Measurements from ENCODE around the gene CHD2. TPM values are rescaled to one million over a fixed set of nuclear protein-coding genes. Genes with fewer than 3 reads are reported as not detected.

CHD2 gene
- total RNA-seq, 1 donor from 2014 or later: 100 TPM

- no peaks in the 10 kb centered on the region for H3K27me3 ChIP-seq
- peaks cover 0 to 14% of the 10 kb centered on the region in 2 donors for H3K36me3 ChIP-seq
- intact Hi-C loops (cut with DNase I): no loop called here
- no peak for DNase-seq (ENCODE audit: extremely low spot score in 2 of 2)
- no peak overlapping the region for H3K27ac ChIP-seq
- H3K9me3 ChIP-seq: no peaks in the 10 kb centered on the region
- no peak for TF ChIP-seq POLR2AphosphoS5 (IDR thresholded peaks at IDR 0.05; ENCODE audit: insufficient read depth in 1 of 2, low read depth in 1 of 2)
- peaks cover 20% of the 10 kb centered on the region for H3K4me1 ChIP-seq
- no peak overlapping the region for H3K4me3 ChIP-seq
Measured at GRCh38 chr15:93040288-93041158, 140.4 kb downstream of the CHD2 start.

- Histone ChIP-seq H3K9me3 (no peaks in the 10 kb centered on the region), H3K36me3 (peaks cover 0 to 19% of the 10 kb centered on the region in 2 donors), H3K27ac (no peak overlapping the region), H3K4me1 (peaks cover 20% of the 10 kb centered on the region), H3K4me3 (no peak overlapping the region), H3K27me3 (no peaks in the 10 kb centered on the region)
- DNase-seq (ENCODE audit: extremely low spot score in 2 of 2): no peak
- intact Hi-C loops (cut with DNase I): no loop called here
- TF ChIP-seq, protein P1, sequence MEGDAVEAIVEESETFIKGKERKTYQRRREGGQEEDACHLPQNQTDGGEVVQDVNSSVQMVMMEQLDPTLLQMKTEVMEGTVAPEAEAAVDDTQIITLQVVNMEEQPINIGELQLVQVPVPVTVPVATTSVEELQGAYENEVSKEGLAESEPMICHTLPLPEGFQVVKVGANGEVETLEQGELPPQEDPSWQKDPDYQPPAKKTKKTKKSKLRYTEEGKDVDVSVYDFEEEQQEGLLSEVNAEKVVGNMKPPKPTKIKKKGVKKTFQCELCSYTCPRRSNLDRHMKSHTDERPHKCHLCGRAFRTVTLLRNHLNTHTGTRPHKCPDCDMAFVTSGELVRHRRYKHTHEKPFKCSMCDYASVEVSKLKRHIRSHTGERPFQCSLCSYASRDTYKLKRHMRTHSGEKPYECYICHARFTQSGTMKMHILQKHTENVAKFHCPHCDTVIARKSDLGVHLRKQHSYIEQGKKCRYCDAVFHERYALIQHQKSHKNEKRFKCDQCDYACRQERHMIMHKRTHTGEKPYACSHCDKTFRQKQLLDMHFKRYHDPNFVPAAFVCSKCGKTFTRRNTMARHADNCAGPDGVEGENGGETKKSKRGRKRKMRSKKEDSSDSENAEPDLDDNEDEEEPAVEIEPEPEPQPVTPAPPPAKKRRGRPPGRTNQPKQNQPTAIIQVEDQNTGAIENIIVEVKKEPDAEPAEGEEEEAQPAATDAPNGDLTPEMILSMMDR (IDR thresholded peaks at IDR 0.05): no peak
- TF ChIP-seq POLR2A (IDR thresholded peaks at IDR 0.05) (no peak), POLR2AphosphoS5 (IDR thresholded peaks at IDR 0.05; ENCODE audit: insufficient read depth in 1 of 2, low read depth in 1 of 2) (no peak)
Measured at GRCh38 chr15:93041159-93041547, 141.0 kb downstream of the CHD2 start.

DNA sequence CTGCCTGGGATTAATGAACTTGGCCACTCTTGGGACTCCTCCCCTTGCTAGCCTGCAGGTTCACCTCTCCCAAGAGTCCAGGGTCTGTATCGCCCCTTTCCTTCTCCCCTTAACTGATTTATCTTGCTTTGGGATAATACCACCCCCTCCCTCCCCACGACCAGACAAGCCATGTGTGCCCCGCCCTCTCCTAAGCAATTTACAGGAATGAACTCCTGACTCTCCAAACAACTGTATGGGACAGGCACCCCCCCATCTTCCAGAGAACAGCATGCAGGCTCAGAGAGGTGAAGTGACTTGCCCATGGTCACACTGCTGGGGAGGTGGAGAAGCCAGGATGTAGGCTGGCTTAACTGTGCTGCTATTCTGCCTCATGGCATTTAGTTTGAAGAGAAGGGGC, 142.1 kb downstream of the CHD2 start:
- Histone ChIP-seq H3K27ac (no peak overlapping the region), H3K27me3 (no peaks in the 10 kb centered on the region), H3K4me1 (peaks cover 11% of the 10 kb centered on the region), H3K9me3 (no peaks in the 10 kb centered on the region), H3K4me3 (no peak overlapping the region), H3K36me3 (peaks cover 0 to 28% of the 10 kb centered on the region in 2 donors)
- intact Hi-C loops (cut with DNase I): no loop called here
- TF ChIP-seq, protein P1 (IDR thresholded peaks at IDR 0.05): no peak
- no peak for TF ChIP-seq POLR2A (IDR thresholded peaks at IDR 0.05)
- no peak for TF ChIP-seq POLR2AphosphoS5 (IDR thresholded peaks at IDR 0.05; ENCODE audit: insufficient read depth in 1 of 2, low read depth in 1 of 2)
- DNase-seq (ENCODE audit: extremely low spot score in 2 of 2): no peak

- DNase-seq (ENCODE audit: extremely low spot score in 2 of 2): no peak
Measured at GRCh38 chr15:93042691-93043378, 142.7 kb downstream of the CHD2 start.

DNA sequence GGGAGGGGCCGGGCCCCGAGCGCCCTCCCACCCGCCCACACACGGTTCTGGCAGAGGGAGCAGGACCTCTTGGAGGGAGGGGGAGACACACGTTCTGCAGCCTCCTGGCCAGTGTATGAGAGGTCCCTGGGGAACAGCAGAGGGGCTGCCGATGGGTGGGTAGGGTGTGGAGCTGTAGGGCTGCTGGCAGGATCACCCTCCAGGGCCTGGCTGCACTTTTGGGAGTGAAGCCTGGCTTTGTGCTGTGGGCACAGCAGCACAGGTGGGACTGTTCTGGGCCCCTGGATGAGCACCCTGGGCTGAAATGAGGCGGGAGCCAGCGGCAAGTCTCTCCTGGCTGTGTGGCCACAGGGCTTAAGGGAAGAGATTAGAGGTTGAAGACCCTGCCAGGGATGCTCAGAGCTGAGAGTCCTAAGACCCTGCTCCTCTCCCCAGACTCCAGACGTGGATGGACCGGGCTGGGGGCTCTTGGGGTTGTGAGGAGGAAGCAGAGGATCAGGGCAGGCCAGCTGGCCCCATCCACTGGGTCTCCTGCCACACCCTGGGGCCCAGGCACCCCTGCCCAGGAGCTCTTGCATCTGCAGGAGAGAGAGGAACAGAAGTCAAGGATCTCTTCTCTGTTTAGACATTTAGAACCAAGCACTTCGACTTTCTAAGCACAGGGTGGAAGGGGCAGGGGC, 143.6 kb downstream of the CHD2 start:
- no peaks in the 10 kb centered on the region for H3K9me3 ChIP-seq
- no peak for DNase-seq (ENCODE audit: extremely low spot score in 2 of 2)
- H3K27me3 ChIP-seq: no peaks in the 10 kb centered on the region
- intact Hi-C loops (cut with DNase I): no loop called here
- H3K4me1 ChIP-seq: peaks cover 4% of the 10 kb centered on the region
- no peak overlapping the region for H3K4me3 ChIP-seq
- peaks cover 0 to 36% of the 10 kb centered on the region in 2 donors for H3K36me3 ChIP-seq
- H3K27ac ChIP-seq: no peak overlapping the region
- TF ChIP-seq POLR2A (IDR thresholded peaks at IDR 0.05) (no peak), POLR2AphosphoS5 (IDR thresholded peaks at IDR 0.05; ENCODE audit: insufficient read depth in 1 of 2, low read depth in 1 of 2) (no peak)
- TF ChIP-seq, protein P1 (IDR thresholded peaks at IDR 0.05): no peak

More at GRCh38 chr15:93042691-93043378, 142.7 kb downstream of the CHD2 start:
- Histone ChIP-seq H3K4me1 (peaks cover 5% of the 10 kb centered on the region), H3K4me3 (no peak overlapping the region), H3K27me3 (no peaks in the 10 kb centered on the region), H3K27ac (no peak overlapping the region), H3K36me3 (peaks cover 0 to 33% of the 10 kb centered on the region in 2 donors), H3K9me3 (no peaks in the 10 kb centered on the region)
- intact Hi-C loops (cut with DNase I): no loop called here
- TF ChIP-seq, protein P1 (IDR thresholded peaks at IDR 0.05): no peak
- TF ChIP-seq POLR2AphosphoS5 (IDR thresholded peaks at IDR 0.05; ENCODE audit: insufficient read depth in 1 of 2, low read depth in 1 of 2) (no peak), POLR2A (IDR thresholded peaks at IDR 0.05) (no peak)
